ENCODE measurements around the gene HEBP1. TPM values are rescaled to one million over a fixed set of nuclear protein-coding genes. Genes with fewer than 3 reads are reported as not detected.

The HEBP1 gene
- total RNA-seq, 1 donor from 2014 or later: 83.3 TPM

DNA sequence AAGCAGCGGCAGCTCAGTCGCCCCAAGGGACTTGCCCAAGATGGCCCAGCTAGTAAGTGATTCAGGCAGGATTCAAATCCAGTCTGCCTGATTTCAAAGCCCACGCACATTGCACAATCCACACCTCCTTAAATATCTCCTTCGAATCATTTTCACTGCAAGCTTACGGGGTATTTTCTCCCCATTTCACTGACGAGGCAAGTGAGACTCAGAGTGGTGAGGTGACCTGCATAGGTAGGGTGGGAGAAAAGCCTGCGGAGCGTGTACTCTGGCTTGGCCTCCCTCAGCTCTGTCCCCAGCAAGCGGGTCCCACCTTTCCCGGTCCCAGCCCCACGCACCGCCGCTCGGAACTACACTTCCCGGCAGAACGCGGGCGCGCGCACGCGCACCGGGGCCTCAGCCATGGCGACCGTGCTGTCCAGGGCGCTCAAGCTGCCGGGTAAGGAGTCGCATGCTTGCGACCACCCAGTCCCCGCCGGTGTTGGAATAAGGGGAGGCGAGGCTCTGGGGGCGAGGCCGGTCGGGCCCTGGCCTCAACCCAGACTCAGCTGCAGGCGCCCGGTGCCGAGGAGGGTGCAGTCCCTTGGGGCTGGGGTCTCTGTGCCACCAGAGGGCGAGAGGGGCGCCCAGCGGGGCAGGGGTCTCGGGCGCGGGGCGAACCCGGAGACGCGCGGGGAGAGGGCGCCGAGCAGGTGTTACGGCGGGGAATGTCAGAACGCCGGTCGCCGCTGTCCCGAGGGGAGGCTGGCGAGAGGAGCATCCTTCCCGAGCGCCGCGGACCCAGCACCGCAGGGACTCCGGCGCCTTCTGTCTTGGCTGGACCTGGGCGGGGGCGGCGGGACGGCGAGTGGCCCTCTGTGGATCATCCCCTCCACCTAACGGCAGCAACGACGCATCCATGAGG is 44.2 kb upstream of the HEBP1 start, which contains the start of gene FAM234B:
Gene FAM234B, plus strand, starts transcription at position 380 of the 904 bp plus-strand sequence. Its CDS starts 23 bp downstream, at position 403.
- Mint-ChIP-seq H3K36me3 (ENCODE audit: low read depth, unreplicated experiment) (no peaks in the 10 kb centered on the region), H3K4me1 (ENCODE audit: unreplicated experiment) (peaks cover 18% of the 10 kb centered on the region), H3K27ac (ENCODE audit: unreplicated experiment) (peak within 1 kb of the TSS; percentile 0), H3K27me3 (ENCODE audit: unreplicated experiment) (peaks cover 3% of the 10 kb centered on the region), H3K4me3 (ENCODE audit: unreplicated experiment) (peak within 1 kb of the TSS; percentile 94), H3K9me3 (ENCODE audit: unreplicated experiment) (no peaks in the 10 kb centered on the region)
- peak; percentile 83 for DNase-seq (ENCODE audit: low spot score)
- TF ChIP-seq, protein P1, sequence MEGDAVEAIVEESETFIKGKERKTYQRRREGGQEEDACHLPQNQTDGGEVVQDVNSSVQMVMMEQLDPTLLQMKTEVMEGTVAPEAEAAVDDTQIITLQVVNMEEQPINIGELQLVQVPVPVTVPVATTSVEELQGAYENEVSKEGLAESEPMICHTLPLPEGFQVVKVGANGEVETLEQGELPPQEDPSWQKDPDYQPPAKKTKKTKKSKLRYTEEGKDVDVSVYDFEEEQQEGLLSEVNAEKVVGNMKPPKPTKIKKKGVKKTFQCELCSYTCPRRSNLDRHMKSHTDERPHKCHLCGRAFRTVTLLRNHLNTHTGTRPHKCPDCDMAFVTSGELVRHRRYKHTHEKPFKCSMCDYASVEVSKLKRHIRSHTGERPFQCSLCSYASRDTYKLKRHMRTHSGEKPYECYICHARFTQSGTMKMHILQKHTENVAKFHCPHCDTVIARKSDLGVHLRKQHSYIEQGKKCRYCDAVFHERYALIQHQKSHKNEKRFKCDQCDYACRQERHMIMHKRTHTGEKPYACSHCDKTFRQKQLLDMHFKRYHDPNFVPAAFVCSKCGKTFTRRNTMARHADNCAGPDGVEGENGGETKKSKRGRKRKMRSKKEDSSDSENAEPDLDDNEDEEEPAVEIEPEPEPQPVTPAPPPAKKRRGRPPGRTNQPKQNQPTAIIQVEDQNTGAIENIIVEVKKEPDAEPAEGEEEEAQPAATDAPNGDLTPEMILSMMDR (IDR thresholded peaks at IDR 0.05; ENCODE audit: unreplicated experiment): no peak

DNA sequence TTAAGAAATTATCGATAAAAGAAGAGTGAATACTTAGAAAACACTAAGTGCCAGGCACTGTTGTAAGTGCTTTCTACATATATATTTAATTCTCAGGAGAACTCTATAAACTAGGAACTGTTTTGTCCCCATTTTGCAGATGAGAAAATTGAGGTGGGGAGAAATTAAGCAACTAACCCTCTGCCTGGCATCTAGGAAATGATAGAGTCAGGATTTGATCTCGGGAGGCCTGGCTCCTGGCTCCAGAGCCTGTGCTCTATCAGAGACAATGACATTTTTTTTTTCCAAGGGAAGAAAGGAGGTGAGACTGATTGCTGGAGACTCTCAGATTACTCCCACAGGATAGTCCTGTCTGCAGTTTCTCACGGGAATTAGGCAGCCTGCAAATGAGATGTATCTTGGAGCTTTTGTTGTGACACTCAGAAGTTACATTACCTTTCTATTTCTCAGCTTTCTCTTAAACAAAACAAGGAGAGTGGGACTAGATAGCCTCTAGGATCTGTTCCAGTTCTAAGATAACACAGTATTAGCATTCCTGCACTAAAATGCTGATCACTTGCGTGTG is 42.7 kb upstream of the HEBP1 start:
- DNase-seq (ENCODE audit: low spot score): no peak
- peaks cover 6% of the 10 kb centered on the region for H3K27me3 Mint-ChIP-seq (ENCODE audit: unreplicated experiment)
- H3K36me3 Mint-ChIP-seq (ENCODE audit: low read depth, unreplicated experiment): no peaks in the 10 kb centered on the region
- TF ChIP-seq, protein P1 (IDR thresholded peaks at IDR 0.05; ENCODE audit: unreplicated experiment): no peak
- peak overlapping the region; percentile 0 for H3K27ac Mint-ChIP-seq (ENCODE audit: unreplicated experiment)
- peaks cover 14% of the 10 kb centered on the region for H3K4me1 Mint-ChIP-seq (ENCODE audit: unreplicated experiment)
- no peak overlapping the region for H3K4me3 Mint-ChIP-seq (ENCODE audit: unreplicated experiment)
- no peaks in the 10 kb centered on the region for H3K9me3 Mint-ChIP-seq (ENCODE audit: unreplicated experiment)

DNA sequence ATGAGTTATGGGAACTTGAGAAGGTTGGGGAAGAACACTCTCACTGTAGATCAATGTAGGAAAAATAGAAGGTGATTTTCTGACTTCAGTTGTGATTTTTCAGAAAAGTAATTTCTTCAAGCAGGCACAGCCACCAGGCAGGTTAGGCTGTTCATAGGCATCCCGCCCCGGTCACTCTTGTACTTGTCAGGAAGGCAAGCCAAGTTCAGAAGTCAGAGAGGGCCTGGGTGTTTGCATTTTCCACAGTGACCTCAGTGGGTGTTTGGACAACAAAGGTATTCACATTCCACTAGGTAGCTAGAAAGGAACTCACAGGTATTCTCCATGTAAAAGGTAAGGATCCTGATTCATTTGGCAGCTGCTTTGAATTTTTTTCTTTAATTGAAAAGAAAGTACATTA is 41.2 kb upstream of the HEBP1 start:
- H3K36me3 Mint-ChIP-seq (ENCODE audit: low read depth, unreplicated experiment): no peaks in the 10 kb centered on the region
- H3K9me3 Mint-ChIP-seq (ENCODE audit: unreplicated experiment): no peaks in the 10 kb centered on the region
- H3K27ac Mint-ChIP-seq (ENCODE audit: unreplicated experiment): no peak overlapping the region
- TF ChIP-seq, protein P1 (IDR thresholded peaks at IDR 0.05; ENCODE audit: unreplicated experiment): no peak
- H3K4me3 Mint-ChIP-seq (ENCODE audit: unreplicated experiment): no peak overlapping the region
- no peak for DNase-seq (ENCODE audit: low spot score)
- peaks cover 14% of the 10 kb centered on the region for H3K4me1 Mint-ChIP-seq (ENCODE audit: unreplicated experiment)
- peaks cover 6% of the 10 kb centered on the region for H3K27me3 Mint-ChIP-seq (ENCODE audit: unreplicated experiment)

DNA sequence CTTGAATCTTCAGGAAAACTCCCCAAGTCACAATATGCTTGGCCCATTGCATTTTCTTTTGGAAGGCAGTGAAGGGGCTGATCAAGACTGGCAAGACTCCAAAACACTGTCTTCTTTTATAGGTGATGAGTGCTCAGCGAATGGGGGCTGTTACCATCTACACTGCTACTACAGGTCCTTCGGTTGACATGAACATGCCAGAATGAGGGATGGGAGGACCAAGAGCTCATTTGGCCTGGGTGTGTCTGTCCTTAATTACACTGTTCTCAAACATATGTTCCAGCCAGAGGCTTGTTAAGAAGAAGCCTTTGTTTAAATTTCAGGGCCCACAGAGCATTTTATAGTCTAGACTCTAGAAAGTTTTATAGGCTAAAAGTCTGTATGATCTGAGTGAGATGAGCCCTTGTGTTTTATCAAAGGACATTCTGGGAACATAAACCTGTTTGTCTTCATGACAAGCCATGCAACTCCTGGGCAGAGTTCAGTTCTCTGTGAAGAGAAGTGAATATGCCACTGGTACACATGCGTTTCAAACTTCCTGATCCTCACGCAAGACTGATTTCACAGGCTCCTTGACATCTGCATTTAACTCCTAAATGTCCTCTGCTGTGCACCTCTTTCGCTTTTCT is 39.4 kb upstream of the HEBP1 start:
- H3K9me3 Mint-ChIP-seq (ENCODE audit: unreplicated experiment): no peaks in the 10 kb centered on the region
- DNase-seq (ENCODE audit: low spot score): no peak
- TF ChIP-seq, protein P1 (IDR thresholded peaks at IDR 0.05; ENCODE audit: unreplicated experiment): no peak
- H3K36me3 Mint-ChIP-seq (ENCODE audit: low read depth, unreplicated experiment): no peaks in the 10 kb centered on the region
- no peak overlapping the region for H3K4me3 Mint-ChIP-seq (ENCODE audit: unreplicated experiment)
- no peak overlapping the region for H3K27ac Mint-ChIP-seq (ENCODE audit: unreplicated experiment)
- peaks cover 6% of the 10 kb centered on the region for H3K27me3 Mint-ChIP-seq (ENCODE audit: unreplicated experiment)
- H3K4me1 Mint-ChIP-seq (ENCODE audit: unreplicated experiment): peaks cover 6% of the 10 kb centered on the region

All from endothelial cell (in vitro differentiated cells).